ENCODE data around the gene ZKSCAN1.

Gene ZKSCAN1

DNA sequence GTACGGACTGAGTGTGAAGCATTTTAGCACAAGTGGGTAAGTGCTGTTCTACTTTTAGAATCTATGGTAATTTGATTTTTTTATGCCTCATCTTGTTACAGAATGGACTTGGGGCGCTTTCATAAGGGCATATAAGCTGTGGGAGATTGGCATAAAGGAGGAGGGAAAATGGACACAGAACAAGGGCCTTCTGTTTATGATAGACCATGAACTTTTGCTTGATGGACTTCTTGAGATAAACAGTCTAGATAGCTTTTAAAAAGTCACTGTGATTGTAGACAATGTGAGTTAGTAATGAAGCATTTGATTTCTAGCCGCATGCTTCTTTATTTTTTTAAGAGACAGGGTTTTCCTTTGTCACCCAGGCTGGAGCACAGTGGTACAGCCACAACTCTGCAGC lies 36.2 kb downstream of the ZKSCAN1 start:
- no peak for DNase-seq (ENCODE audit: low read depth)
- TF ChIP-seq MYC (IDR thresholded peaks at IDR 0.05; ENCODE audit: low read depth, low read length), result no peak
- no peak for TF ChIP-seq POLR2A (IDR thresholded peaks at IDR 0.05; ENCODE audit: extremely low read depth, insufficient read length)
- TF ChIP-seq, protein P1, sequence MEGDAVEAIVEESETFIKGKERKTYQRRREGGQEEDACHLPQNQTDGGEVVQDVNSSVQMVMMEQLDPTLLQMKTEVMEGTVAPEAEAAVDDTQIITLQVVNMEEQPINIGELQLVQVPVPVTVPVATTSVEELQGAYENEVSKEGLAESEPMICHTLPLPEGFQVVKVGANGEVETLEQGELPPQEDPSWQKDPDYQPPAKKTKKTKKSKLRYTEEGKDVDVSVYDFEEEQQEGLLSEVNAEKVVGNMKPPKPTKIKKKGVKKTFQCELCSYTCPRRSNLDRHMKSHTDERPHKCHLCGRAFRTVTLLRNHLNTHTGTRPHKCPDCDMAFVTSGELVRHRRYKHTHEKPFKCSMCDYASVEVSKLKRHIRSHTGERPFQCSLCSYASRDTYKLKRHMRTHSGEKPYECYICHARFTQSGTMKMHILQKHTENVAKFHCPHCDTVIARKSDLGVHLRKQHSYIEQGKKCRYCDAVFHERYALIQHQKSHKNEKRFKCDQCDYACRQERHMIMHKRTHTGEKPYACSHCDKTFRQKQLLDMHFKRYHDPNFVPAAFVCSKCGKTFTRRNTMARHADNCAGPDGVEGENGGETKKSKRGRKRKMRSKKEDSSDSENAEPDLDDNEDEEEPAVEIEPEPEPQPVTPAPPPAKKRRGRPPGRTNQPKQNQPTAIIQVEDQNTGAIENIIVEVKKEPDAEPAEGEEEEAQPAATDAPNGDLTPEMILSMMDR (IDR thresholded peaks at IDR 0.05; ENCODE audit: low read depth, low read length), result no peak
- TF ChIP-seq, protein P2, sequence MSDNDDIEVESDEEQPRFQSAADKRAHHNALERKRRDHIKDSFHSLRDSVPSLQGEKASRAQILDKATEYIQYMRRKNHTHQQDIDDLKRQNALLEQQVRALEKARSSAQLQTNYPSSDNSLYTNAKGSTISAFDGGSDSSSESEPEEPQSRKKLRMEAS (IDR thresholded peaks at IDR 0.05; ENCODE audit: low read depth, low read length), result no peak
- no peak overlapping the region for H3K4me3 ChIP-seq (ENCODE audit: low read depth, low read length)

DNA sequence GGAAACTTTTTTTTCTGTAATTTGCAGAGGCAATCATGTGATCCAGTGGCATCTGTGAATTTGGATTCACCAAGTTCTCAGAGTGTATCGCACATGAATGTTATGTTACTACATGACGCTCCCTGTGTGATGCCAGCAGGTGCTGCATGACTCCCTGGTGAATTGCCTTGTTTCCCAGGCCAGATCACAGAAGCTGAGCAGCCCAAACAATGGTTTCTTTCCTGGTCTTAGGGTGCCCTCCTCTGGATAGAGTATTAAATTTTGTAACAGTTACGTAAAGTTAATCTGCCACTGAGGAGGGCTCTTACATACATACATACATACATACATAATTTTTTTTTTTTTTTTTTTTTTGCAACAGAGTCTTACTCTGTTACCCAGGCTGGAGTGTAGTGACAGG lies 37.8 kb downstream of the ZKSCAN1 start:
- peak; percentile 79 for DNase-seq (ENCODE audit: low read depth)
- TF ChIP-seq, protein P1 (IDR thresholded peaks at IDR 0.05; ENCODE audit: low read depth, low read length), result peak; percentile 24
- no peak for TF ChIP-seq POLR2A (IDR thresholded peaks at IDR 0.05; ENCODE audit: extremely low read depth, insufficient read length)
- no peak for TF ChIP-seq MYC (IDR thresholded peaks at IDR 0.05; ENCODE audit: low read depth, low read length)
- TF ChIP-seq, protein P2 (IDR thresholded peaks at IDR 0.05; ENCODE audit: low read depth, low read length), result no peak
- no peak overlapping the region for H3K4me3 ChIP-seq (ENCODE audit: low read depth, low read length)

DNA sequence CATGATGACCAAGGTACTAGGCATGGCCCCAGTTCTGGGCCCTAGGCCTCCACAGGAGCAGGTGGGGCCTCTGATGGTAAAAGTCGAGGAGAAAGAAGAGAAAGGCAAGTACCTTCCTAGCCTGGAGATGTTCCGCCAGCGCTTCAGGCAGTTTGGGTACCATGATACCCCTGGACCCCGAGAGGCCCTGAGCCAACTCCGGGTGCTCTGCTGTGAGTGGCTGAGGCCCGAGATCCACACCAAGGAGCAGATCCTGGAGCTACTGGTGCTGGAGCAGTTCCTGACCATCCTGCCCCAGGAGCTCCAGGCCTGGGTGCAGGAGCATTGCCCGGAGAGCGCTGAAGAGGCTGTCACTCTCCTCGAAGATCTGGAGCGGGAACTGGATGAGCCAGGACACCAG lies 41.6 kb downstream of the ZKSCAN1 start:
- DNase-seq (ENCODE audit: low read depth), result no peak
- H3K4me3 ChIP-seq (ENCODE audit: low read depth, low read length), result no peak overlapping the region
- TF ChIP-seq POLR2A (IDR thresholded peaks at IDR 0.05; ENCODE audit: extremely low read depth, insufficient read length), result no peak
- TF ChIP-seq, protein P1 (IDR thresholded peaks at IDR 0.05; ENCODE audit: low read depth, low read length), result no peak
- no peak for TF ChIP-seq MYC (IDR thresholded peaks at IDR 0.05; ENCODE audit: low read depth, low read length)
- TF ChIP-seq, protein P2 (IDR thresholded peaks at IDR 0.05; ENCODE audit: low read depth, low read length), result no peak

DNA sequence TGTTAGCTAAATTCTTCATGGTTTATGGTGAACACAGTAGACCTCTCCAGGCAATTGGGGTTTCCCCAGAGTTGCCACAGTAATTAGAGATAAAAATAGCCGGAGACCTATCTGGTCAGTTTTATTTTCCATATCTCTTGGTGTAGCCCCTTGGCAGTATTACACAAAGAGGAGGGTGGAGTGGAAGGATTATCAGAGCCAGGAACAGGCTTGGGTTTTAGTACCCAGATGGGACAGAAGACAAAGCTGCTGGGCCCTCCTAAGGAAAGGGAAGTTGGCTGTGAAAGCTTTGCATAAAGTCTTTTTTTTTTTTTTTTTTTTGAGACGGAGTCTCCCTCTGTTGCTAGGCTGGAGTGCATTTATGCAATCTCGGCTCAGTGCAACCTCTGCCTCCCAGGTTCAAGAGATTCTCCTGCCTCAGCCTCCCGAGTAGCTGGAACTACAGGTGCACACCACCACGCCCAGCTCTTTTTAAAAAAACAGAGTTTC lies 43.9 kb downstream of the ZKSCAN1 start:
- DNase-seq (ENCODE audit: low read depth), result no peak
- no peak overlapping the region for H3K4me3 ChIP-seq (ENCODE audit: low read depth, low read length)
- no peak for TF ChIP-seq MYC (IDR thresholded peaks at IDR 0.05; ENCODE audit: low read depth, low read length)
- no peak for TF ChIP-seq POLR2A (IDR thresholded peaks at IDR 0.05; ENCODE audit: extremely low read depth, insufficient read length)
- TF ChIP-seq, protein P1 (IDR thresholded peaks at IDR 0.05; ENCODE audit: low read depth, low read length), result no peak
- TF ChIP-seq, protein P2 (IDR thresholded peaks at IDR 0.05; ENCODE audit: low read depth, low read length), result no peak

DNA sequence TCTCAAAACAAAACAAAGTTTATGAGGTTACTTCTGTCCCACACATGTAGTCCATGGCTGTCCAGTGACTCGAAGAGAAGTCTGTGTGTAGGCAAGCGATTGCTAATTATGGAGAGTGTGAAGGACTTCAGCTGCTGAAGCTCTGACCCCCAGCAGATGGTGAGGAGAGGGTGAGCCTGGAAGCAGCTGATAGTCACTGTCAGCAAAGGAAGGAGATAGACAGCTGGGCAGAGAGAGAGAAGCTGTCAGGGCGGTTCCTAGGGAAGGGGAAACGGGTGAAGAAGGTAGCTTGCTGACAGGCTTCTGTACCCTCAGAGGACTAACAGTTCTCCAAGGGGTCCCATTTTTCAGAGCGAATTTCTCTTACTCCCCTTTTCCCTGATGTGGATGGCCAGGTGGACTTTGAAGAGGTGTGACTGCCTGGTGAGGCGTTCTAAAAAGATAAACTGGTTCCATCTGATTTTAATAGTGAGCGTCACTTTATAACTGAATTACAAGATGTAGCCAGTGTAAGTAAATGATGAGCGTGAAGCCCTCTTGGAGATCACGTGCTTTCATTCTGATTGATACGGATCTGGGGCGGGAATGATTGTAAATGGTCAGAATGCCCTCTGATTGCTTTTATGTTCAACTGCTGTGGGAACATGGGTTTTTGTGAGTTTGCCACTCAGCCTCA lies 46.3 kb downstream of the ZKSCAN1 start:
- no peak overlapping the region for H3K4me3 ChIP-seq (ENCODE audit: low read depth, low read length)
- TF ChIP-seq POLR2A (IDR thresholded peaks at IDR 0.05; ENCODE audit: extremely low read depth, insufficient read length) (no peak), MYC (IDR thresholded peaks at IDR 0.05; ENCODE audit: low read depth, low read length) (no peak)
- TF ChIP-seq, protein P1 (IDR thresholded peaks at IDR 0.05; ENCODE audit: low read depth, low read length), result no peak
- TF ChIP-seq, protein P2 (IDR thresholded peaks at IDR 0.05; ENCODE audit: low read depth, low read length), result no peak
- DNase-seq (ENCODE audit: low read depth), result no peak

Data from NB4 (cell line).